DND-41 (cell line): ENCODE results near the gene TBC1D4.

ENCODE experiments used
- ATAC-seq: fragments of 200-7000 bp; cut with Tn5 transposase; 3 replicates; pipeline ENCODE4 v1.9.1; 2021; ENCODE audit warnings: low read depth; ENCODE audit not compliant: insufficient read depth
- DNase-seq: peaks from one replicate; pipeline ENCODE4 v3.0.0-alpha.2; 2020
- H2AFZ ChIP-seq: 2 replicates; pipeline ENCODE4 v1.6.0; 2012; ENCODE audit warnings: low read depth, low read length
- H3K27ac ChIP-seq: 2 replicates; pipeline ENCODE4 v1.5.1; 2012; ENCODE audit warnings: low read length, inconsistent platforms
- H3K27me3 ChIP-seq: fragments of 200-600 bp; sonication (generic); 2 replicates; pipeline ENCODE4 v1.6.0; 2012; ENCODE audit warnings: low read length, mild to moderate bottlenecking, inconsistent platforms; ENCODE audit not compliant: insufficient read depth, poor library complexity
- H3K36me3 ChIP-seq: 2 replicates; pipeline ENCODE4 v1.5.1; 2012; ENCODE audit warnings: low read length, inconsistent platforms; ENCODE audit not compliant: insufficient read depth
- H3K4me1 ChIP-seq: 2 replicates; pipeline ENCODE4 v1.5.1; 2012; ENCODE audit warnings: mild to moderate bottlenecking, low read length; ENCODE audit not compliant: insufficient read depth
- H3K4me2 ChIP-seq: 2 replicates; pipeline ENCODE4 v1.6.0; 2012; ENCODE audit warnings: mild to moderate bottlenecking, moderate library complexity, low read length, inconsistent platforms; ENCODE audit not compliant: insufficient read depth
- H3K4me3 ChIP-seq, 2 experiments: fragments of 200-600 bp in 1 of 2; shearing (Covaris generic) in 1 of 2; 2 replicates each; pipeline ENCODE4 v1.5.1; 2012 to 2016; ENCODE audit warnings: inconsistent platforms in 2 of 2, low read length in 2 of 2, mild to moderate bottlenecking in 2 of 2, low read depth in 1 of 2, moderate library complexity in 1 of 2
- H3K79me2 ChIP-seq: 2 replicates; pipeline ENCODE4 v1.6.0; 2012; ENCODE audit warnings: low read length, inconsistent platforms; ENCODE audit not compliant: insufficient read depth
- H3K9ac ChIP-seq: 2 replicates; pipeline ENCODE4 v1.6.0; 2012; ENCODE audit warnings: low read depth, mild to moderate bottlenecking, inconsistent platforms, low read length, moderate library complexity
- H3K9me3 ChIP-seq: 2 replicates; pipeline ENCODE4 v1.5.1; 2012; ENCODE audit warnings: low read length, moderate library complexity, mild to moderate bottlenecking, inconsistent platforms; ENCODE audit not compliant: insufficient read depth, severe bottlenecking
- H4K20me1 ChIP-seq: 2 replicates; pipeline ENCODE4 v1.6.0; 2012; ENCODE audit warnings: low read length; ENCODE audit not compliant: insufficient read depth
- EZH2 ChIP-seq: IDR thresholded peaks from 3 replicates; pipeline ENCODE4 v1.6.1; 2012; ENCODE audit warnings: borderline replicate concordance, low read depth, mild to moderate bottlenecking, moderate library complexity, low read length, inconsistent platforms; ENCODE audit not compliant: severe bottlenecking
- TF ChIP-seq, protein P1 (sequence below): IDR thresholded peaks from 2 replicates; pipeline ENCODE4 v1.5.1; 2012; ENCODE audit warnings: borderline replicate concordance, low read length, moderate library complexity, mild to moderate bottlenecking; ENCODE audit not compliant: poor library complexity, severe bottlenecking; ENCODE audit errors: extremely low read depth

TBC1D4 gene

DNA sequence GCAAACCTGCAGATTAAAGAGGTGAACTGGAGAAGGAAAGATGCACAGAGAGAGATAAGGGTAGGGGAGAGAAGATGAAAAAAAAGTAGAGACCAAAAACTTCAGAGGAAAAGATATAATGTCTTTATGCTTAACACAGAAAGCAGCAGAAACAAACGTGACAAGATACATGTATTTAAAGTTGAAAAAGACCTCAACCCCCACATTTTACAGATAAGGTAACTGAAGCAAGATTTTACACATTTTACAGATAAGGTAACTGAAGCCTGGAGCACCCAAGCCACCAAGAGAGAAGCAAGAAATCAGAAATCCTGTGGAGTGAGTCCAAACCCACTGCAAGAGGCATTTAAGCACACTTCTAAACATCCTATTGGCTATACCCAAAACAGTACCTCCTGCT, 185.3 kb downstream of the TBC1D4 start:
- no peak overlapping the region for H3K27ac ChIP-seq
- no peaks in the 10 kb centered on the region for H3K36me3 ChIP-seq
- no peaks in the 10 kb centered on the region for H3K27me3 ChIP-seq
- peaks cover 2% of the 10 kb centered on the region; the same call in 1 of the 2 replicates for H3K4me1 ChIP-seq
- H3K9ac ChIP-seq = no peak overlapping the region
- no peak overlapping the region for H3K4me3 ChIP-seq
- ATAC-seq (no peak), DNase-seq (no peak)
- TF ChIP-seq, protein P1, sequence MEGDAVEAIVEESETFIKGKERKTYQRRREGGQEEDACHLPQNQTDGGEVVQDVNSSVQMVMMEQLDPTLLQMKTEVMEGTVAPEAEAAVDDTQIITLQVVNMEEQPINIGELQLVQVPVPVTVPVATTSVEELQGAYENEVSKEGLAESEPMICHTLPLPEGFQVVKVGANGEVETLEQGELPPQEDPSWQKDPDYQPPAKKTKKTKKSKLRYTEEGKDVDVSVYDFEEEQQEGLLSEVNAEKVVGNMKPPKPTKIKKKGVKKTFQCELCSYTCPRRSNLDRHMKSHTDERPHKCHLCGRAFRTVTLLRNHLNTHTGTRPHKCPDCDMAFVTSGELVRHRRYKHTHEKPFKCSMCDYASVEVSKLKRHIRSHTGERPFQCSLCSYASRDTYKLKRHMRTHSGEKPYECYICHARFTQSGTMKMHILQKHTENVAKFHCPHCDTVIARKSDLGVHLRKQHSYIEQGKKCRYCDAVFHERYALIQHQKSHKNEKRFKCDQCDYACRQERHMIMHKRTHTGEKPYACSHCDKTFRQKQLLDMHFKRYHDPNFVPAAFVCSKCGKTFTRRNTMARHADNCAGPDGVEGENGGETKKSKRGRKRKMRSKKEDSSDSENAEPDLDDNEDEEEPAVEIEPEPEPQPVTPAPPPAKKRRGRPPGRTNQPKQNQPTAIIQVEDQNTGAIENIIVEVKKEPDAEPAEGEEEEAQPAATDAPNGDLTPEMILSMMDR = no peak
- TF ChIP-seq EZH2 = no peak
- H3K9me3 ChIP-seq = no peaks in the 10 kb centered on the region
- H2AFZ ChIP-seq = no peak overlapping the region
- no peaks in the 10 kb centered on the region for H4K20me1 ChIP-seq
- H3K79me2 ChIP-seq = no peaks in the 10 kb centered on the region
- H3K4me2 ChIP-seq = no peak overlapping the region

DNA sequence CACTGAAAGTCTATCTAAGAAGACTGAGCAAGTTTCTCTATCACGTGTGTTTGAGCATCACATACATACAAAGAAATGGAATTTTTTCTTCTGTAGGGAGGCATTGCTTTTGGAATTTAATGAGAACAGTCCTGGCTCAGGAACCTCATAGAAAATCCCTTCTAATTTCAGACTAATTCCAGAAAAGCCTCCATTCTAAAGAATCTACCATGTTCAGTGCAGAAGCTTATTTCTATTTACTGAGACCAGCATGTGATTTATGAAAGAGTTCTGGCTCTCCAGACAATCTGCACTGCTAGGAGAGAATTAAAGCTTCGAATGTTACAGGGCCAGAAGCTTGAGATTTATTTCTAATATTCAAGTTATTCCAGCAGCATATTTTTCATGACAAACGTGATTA, 186.8 kb downstream of the TBC1D4 start:
- DNase-seq (no peak), ATAC-seq (no peak)
- TF ChIP-seq, protein P1 = no peak
- TF ChIP-seq EZH2 = no peak
- no peaks in the 10 kb centered on the region for H3K36me3 ChIP-seq
- peaks cover 2% of the 10 kb centered on the region; the same call in 1 of the 2 replicates for H3K4me1 ChIP-seq
- no peaks in the 10 kb centered on the region for H3K9me3 ChIP-seq
- H3K27ac ChIP-seq = no peak overlapping the region
- no peaks in the 10 kb centered on the region for H3K79me2 ChIP-seq
- no peak overlapping the region for H2AFZ ChIP-seq
- no peak overlapping the region for H3K4me3 ChIP-seq
- no peaks in the 10 kb centered on the region for H4K20me1 ChIP-seq
- no peak overlapping the region for H3K4me2 ChIP-seq
- no peak overlapping the region for H3K9ac ChIP-seq
- H3K27me3 ChIP-seq = no peaks in the 10 kb centered on the region

DNA sequence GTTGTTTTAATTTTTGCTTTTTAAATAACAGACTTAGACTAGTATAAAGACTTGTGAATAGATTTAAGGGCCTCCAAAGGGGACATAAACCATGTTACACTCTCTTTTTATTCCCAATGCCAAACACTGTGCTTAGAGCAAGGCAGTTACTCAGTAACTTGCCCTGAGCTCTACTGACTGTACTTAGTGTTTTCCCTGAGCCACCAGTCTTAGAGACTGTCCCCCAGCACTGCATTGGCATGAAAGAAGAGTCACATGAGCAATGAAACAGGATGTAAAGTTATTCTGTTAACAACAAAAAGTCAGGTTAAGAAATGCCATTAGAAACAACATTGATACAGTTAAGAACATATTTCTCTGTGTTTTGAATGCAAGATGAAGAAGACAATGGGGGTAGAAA, 187.9 kb downstream of the TBC1D4 start:
- TF ChIP-seq, protein P1 = no peak
- no peak for TF ChIP-seq EZH2

DNA sequence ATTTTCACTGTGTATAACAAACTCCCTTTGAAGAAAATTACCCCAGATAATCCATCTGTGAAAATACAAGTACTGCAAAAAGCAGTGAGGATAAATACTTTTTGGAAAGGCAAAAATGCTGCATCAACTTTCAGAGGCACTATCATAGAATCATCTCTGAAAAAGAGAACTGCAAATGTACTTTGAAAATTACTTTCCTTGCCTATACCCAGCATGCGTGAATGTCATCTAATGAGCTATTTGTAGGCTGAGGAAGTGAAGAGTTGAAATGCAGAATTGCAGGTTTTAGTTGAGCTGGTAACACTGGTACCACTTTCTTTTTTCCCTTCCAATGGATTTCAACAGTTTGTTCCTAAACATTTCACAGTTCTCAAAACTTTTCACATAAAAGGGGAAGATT, 196.7 kb downstream of the TBC1D4 start:
- Histone ChIP-seq H3K9ac (no peak overlapping the region), H3K4me2 (no peak overlapping the region), H3K4me3 (no peak overlapping the region), H3K27me3 (no peaks in the 10 kb centered on the region), H2AFZ (no peak overlapping the region), H3K4me1 (no peaks in the 10 kb centered on the region), H3K9me3 (no peaks in the 10 kb centered on the region), H4K20me1 (no peaks in the 10 kb centered on the region), H3K79me2 (no peaks in the 10 kb centered on the region), H3K27ac (no peak overlapping the region), H3K36me3 (no peaks in the 10 kb centered on the region)
- no peak for DNase-seq
- TF ChIP-seq, protein P1 = no peak
- ATAC-seq = no peak

More for the DNA sequence above, 187.9 kb downstream of the TBC1D4 start:
- ATAC-seq (no peak), DNase-seq (no peak)
- Histone ChIP-seq H3K4me2 (no peak overlapping the region), H3K27me3 (no peaks in the 10 kb centered on the region), H3K79me2 (no peaks in the 10 kb centered on the region), H3K27ac (no peak overlapping the region), H3K36me3 (no peaks in the 10 kb centered on the region), H3K9ac (no peak overlapping the region), H3K4me1 (peaks cover 2% of the 10 kb centered on the region; the same call in 1 of the 2 replicates), H2AFZ (no peak overlapping the region), H3K4me3 (no peak overlapping the region), H3K9me3 (no peaks in the 10 kb centered on the region), H4K20me1 (no peaks in the 10 kb centered on the region)
